LHCN-M2 (cell line): Measurements from ENCODE around the gene GRIA1. TPM values are rescaled to one million over a fixed set of nuclear protein-coding genes. Genes with fewer than 3 reads are reported as not detected.
"Not testable (repeated sequence)": the region's sequence is repeated elsewhere in the genome, so short reads cannot be mapped to it uniquely, and the experiment has no call there.

Experiments used
- DNase-seq: peaks from one replicate; pipeline ENCODE4 v3.0.0-alpha.2; 2012; ENCODE audit warnings: low read depth
- total RNA-seq: library from RNA; depleted of rRNA; stranded (reverse); fragments of >200 nt; gene quantifications from 2 replicates; pipeline ENCODE4 v1.2.3, GENCODE V29; 2014

The GRIA1 gene
- total RNA-seq, 1 experiment from 2014 or later, result 10.0 TPM

- no peak for DNase-seq
Observed at GRCh38 chr5:153717287-153717686, 226.8 kb downstream of the GRIA1 start.

- no peak for DNase-seq
Observed at GRCh38 chr5:153718713-153719112, 228.2 kb downstream of the GRIA1 start.

- no peak for DNase-seq
Observed at GRCh38 chr5:153719324-153719723, 228.9 kb downstream of the GRIA1 start.

- not testable (repeated sequence) for DNase-seq
Observed at GRCh38 chr5:153723022-153723610, 232.6 kb downstream of the GRIA1 start.

GRCh38 chr5:153742060-153742459 lies 251.6 kb downstream of the GRIA1 start:
- no peak for DNase-seq

GRCh38 chr5:153744751-153745150 lies 254.3 kb downstream of the GRIA1 start:
- DNase-seq, result no peak

- no peak for DNase-seq
Observed at GRCh38 chr5:153745778-153746395, 255.4 kb downstream of the GRIA1 start.

GRCh38 chr5:153746440-153746839 lies 256.0 kb downstream of the GRIA1 start:
- no peak for DNase-seq

GRCh38 chr5:153748823-153749222 lies 258.4 kb downstream of the GRIA1 start:
- DNase-seq, result no peak

GRCh38 chr5:153749960-153750359 lies 259.5 kb downstream of the GRIA1 start:
- DNase-seq, result peak; percentile 77

- DNase-seq, result no peak
Observed at GRCh38 chr5:153751251-153751650, 260.8 kb downstream of the GRIA1 start.

- peak; percentile 4 for DNase-seq
Observed at GRCh38 chr5:153752890-153753289, 262.4 kb downstream of the GRIA1 start.

- peak; percentile 9 for DNase-seq
Observed at GRCh38 chr5:153753645-153754432, 263.4 kb downstream of the GRIA1 start.

GRCh38 chr5:153755913-153756500 lies 265.5 kb downstream of the GRIA1 start:
- DNase-seq, result peak; percentile 1

- DNase-seq, result peak; percentile 10
Observed at GRCh38 chr5:153756540-153756939, 266.1 kb downstream of the GRIA1 start.

- no peak for DNase-seq
Observed at GRCh38 chr5:153765987-153766386, 275.5 kb downstream of the GRIA1 start.

- DNase-seq, result no peak
Observed at GRCh38 chr5:153767221-153768188, 277.0 kb downstream of the GRIA1 start.

- no peak for DNase-seq
Observed at GRCh38 chr5:153770066-153770465, 279.6 kb downstream of the GRIA1 start.

- DNase-seq, result no peak
Observed at GRCh38 chr5:153774686-153775085, 284.2 kb downstream of the GRIA1 start.

- DNase-seq, result no peak
Observed at GRCh38 chr5:153775923-153776322, 285.5 kb downstream of the GRIA1 start.
